GM10266 (cell line): Measurements from ENCODE around the gene ADAM12.

Experiments used
- DNase-seq: peaks from one replicate; pipeline ENCODE4 v3.0.0; 2012; ENCODE audit errors: extremely low spot score
- CTCF ChIP-seq: IDR thresholded peaks from 2 replicates; pipeline ENCODE4 v1.5.1; 2012; ENCODE audit warnings: mild to moderate bottlenecking, low read depth; ENCODE audit not compliant: control insufficient read depth, insufficient read depth; ENCODE audit errors: missing control alignments

The ADAM12 gene

GRCh38 chr10:125995726-125996304, 392.5 kb downstream of the ADAM12 start:
- no peak for TF ChIP-seq CTCF
- no peak for DNase-seq

GRCh38 chr10:125994601-125995000, 393.7 kb downstream of the ADAM12 start:
- no peak for TF ChIP-seq CTCF
- DNase-seq, result no peak

GRCh38 chr10:125992254-125992653, 396.0 kb downstream of the ADAM12 start:
- DNase-seq, result no peak
- TF ChIP-seq CTCF, result no peak

GRCh38 chr10:125991392-125991791, 396.9 kb downstream of the ADAM12 start:
- no peak for DNase-seq
- no peak for TF ChIP-seq CTCF

- DNase-seq, result no peak
- no peak for TF ChIP-seq CTCF
Observed at GRCh38 chr10:125990974-125991373, 397.3 kb downstream of the ADAM12 start.

GRCh38 chr10:125989791-125990190, 398.5 kb downstream of the ADAM12 start:
- DNase-seq, result no peak
- no peak for TF ChIP-seq CTCF

GRCh38 chr10:125985557-125986240, 402.6 kb downstream of the ADAM12 start:
- no peak for TF ChIP-seq CTCF
- no peak for DNase-seq
